GM12892 (cell line): Measurements from ENCODE around the gene NEDD4L.

Source experiments
- DNase-seq: peaks from one replicate; pipeline ENCODE4 v3.0.0; 2011; ENCODE audit not compliant: insufficient read length
- FAIRE-seq: peaks from 2 replicates; lab custom pipeline; 2011; peaks lifted over from hg19 to GRCh38; lab: Jason Lieb, UNC
- POLR2A ChIP-seq: IDR thresholded peaks from 2 replicates; pipeline ENCODE4 v1.6.1; 2011; ENCODE audit warnings: low read depth, low read length, control low read depth
- POLR2AphosphoS5 ChIP-seq: IDR thresholded peaks from 2 replicates; pipeline ENCODE4 v1.6.1; 2011; ENCODE audit warnings: low read depth, low read length, control low read depth
- TAF1 ChIP-seq: IDR thresholded peaks from 2 replicates; pipeline ENCODE4 v1.6.1; 2011; ENCODE audit warnings: low read depth, mild to moderate bottlenecking, control low read depth, low read length, borderline replicate concordance

NEDD4L gene

GRCh38 chr18:58106289-58107070 is 62.5 kb downstream of the NEDD4L start:
- FAIRE-seq, result peak; percentile 73
- DNase-seq, result no peak
- no peak for TF ChIP-seq POLR2AphosphoS5
- no peak for TF ChIP-seq POLR2A
- TF ChIP-seq TAF1, result no peak

GRCh38 chr18:58109256-58109655 is 65.2 kb downstream of the NEDD4L start:
- TF ChIP-seq TAF1 (no peak), POLR2AphosphoS5 (no peak), POLR2A (no peak)
- DNase-seq, result no peak
- no peak for FAIRE-seq

GRCh38 chr18:58110398-58110797 is 66.4 kb downstream of the NEDD4L start:
- DNase-seq (no peak), FAIRE-seq (peak; percentile 78)
- TF ChIP-seq POLR2AphosphoS5 (no peak), TAF1 (no peak), POLR2A (no peak)

- FAIRE-seq (no peak), DNase-seq (no peak)
- TF ChIP-seq POLR2AphosphoS5 (no peak), POLR2A (no peak), TAF1 (no peak)
These were observed 68.1 kb downstream of the NEDD4L start for GRCh38 chr18:58112174-58112573.

- no peak for DNase-seq
- TF ChIP-seq TAF1, result no peak
- TF ChIP-seq POLR2AphosphoS5, result no peak
- TF ChIP-seq POLR2A, result no peak
- FAIRE-seq, result peak; percentile 88
These were observed 69.3 kb downstream of the NEDD4L start for GRCh38 chr18:58113337-58113736.

GRCh38 chr18:58114766-58115165 is 70.7 kb downstream of the NEDD4L start:
- FAIRE-seq (no peak), DNase-seq (no peak)
- no peak for TF ChIP-seq TAF1
- no peak for TF ChIP-seq POLR2AphosphoS5
- TF ChIP-seq POLR2A, result no peak

- DNase-seq (no peak), FAIRE-seq (no peak)
- TF ChIP-seq POLR2A (no peak), TAF1 (no peak), POLR2AphosphoS5 (no peak)
These were observed 72.8 kb downstream of the NEDD4L start for GRCh38 chr18:58116818-58117217.

- FAIRE-seq, result no peak
- no peak for TF ChIP-seq TAF1
- TF ChIP-seq POLR2A, result no peak
- no peak for TF ChIP-seq POLR2AphosphoS5
- DNase-seq, result no peak
These were observed 73.9 kb downstream of the NEDD4L start for GRCh38 chr18:58117786-58118403.

GRCh38 chr18:58118536-58118935 is 74.5 kb downstream of the NEDD4L start:
- DNase-seq (no peak), FAIRE-seq (no peak)
- TF ChIP-seq POLR2AphosphoS5 (no peak), TAF1 (no peak), POLR2A (no peak)

GRCh38 chr18:58119819-58120218 is 75.8 kb downstream of the NEDD4L start:
- DNase-seq (no peak), FAIRE-seq (no peak)
- TF ChIP-seq TAF1, result no peak
- TF ChIP-seq POLR2A, result no peak
- no peak for TF ChIP-seq POLR2AphosphoS5

GRCh38 chr18:58124475-58124874 is 80.4 kb downstream of the NEDD4L start:
- no peak for FAIRE-seq
- TF ChIP-seq POLR2AphosphoS5 (no peak), TAF1 (no peak), POLR2A (no peak)
- no peak for DNase-seq

- DNase-seq (no peak), FAIRE-seq (no peak)
- TF ChIP-seq TAF1 (no peak), POLR2AphosphoS5 (no peak), POLR2A (no peak)
These were observed 81.2 kb downstream of the NEDD4L start for GRCh38 chr18:58125183-58125582.
